Mammary epithelial cell (primary cell): ENCODE results near the gene MED19.

Experiments
- EZH2 ChIP-seq: IDR thresholded peaks from 2 replicates; pipeline ENCODE4 v1.6.1; 2012; ENCODE audit warnings: low read length, inconsistent platforms, borderline replicate concordance
- TF ChIP-seq, protein P1 (sequence below), 2 donors: IDR thresholded peaks in 1 of 2; conservative IDR thresholded peaks in 1 of 2; 2 replicates each; pipeline ENCODE4 v1.5.1; 2011 to 2012; ENCODE audit warnings: inconsistent platforms in 2 of 2, low read length in 2 of 2, mild to moderate bottlenecking in 2 of 2, control low read depth in 1 of 2, low read depth in 1 of 2; ENCODE audit not compliant: insufficient read depth in 1 of 2; ENCODE audit errors: extremely low read depth in 1 of 2

DNA sequence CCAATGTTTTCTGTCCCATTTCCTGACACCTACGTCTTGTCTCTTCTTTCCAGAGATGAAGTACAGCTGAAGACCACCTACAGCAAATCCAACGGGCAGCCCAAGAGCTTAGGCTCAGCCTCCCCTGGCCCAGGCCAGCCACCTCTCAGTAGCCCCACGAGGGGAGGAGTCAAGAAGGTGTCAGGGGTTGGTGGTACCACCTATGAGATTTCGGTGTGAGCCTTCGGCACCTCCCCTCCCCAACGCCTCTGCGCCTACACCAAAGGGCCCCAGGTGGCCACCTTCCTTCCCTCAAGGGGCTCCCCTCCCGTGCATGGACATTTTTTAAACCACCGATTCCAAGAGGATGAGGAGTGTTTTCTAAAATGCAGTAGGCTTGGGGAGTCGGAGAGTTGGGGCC is 12.2 kb downstream of the MED19 start:
- TF ChIP-seq, protein P1, sequence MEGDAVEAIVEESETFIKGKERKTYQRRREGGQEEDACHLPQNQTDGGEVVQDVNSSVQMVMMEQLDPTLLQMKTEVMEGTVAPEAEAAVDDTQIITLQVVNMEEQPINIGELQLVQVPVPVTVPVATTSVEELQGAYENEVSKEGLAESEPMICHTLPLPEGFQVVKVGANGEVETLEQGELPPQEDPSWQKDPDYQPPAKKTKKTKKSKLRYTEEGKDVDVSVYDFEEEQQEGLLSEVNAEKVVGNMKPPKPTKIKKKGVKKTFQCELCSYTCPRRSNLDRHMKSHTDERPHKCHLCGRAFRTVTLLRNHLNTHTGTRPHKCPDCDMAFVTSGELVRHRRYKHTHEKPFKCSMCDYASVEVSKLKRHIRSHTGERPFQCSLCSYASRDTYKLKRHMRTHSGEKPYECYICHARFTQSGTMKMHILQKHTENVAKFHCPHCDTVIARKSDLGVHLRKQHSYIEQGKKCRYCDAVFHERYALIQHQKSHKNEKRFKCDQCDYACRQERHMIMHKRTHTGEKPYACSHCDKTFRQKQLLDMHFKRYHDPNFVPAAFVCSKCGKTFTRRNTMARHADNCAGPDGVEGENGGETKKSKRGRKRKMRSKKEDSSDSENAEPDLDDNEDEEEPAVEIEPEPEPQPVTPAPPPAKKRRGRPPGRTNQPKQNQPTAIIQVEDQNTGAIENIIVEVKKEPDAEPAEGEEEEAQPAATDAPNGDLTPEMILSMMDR (conservative IDR thresholded peaks at IDR 0.05 in 1 of 2, IDR thresholded peaks at IDR 0.05 in 1 of 2; ENCODE audit: extremely low read depth in 1 of 2, insufficient read depth in 1 of 2, low read depth in 1 of 2, low read length in 2 of 2): no peak
- TF ChIP-seq EZH2: no peak
